Neural crest cell (in vitro differentiated cells): ENCODE measurements around the gene CAMP. TPM values are rescaled to one million over a fixed set of nuclear protein-coding genes. Genes with fewer than 3 reads are reported as not detected.
"Not testable (repeated sequence)": the region's sequence is repeated elsewhere in the genome, so short reads cannot be mapped to it uniquely, and the experiment has no call there.

Experiments used
- DNase-seq: peaks from one replicate; pipeline ENCODE4 v3.0.0; 2021; ENCODE audit warnings: low read depth, mixed read lengths, low spot score
- H3K27ac Mint-ChIP-seq: one replicate; pipeline ENCODE4 v1.8.0; 2021; ENCODE audit warnings: mild to moderate bottlenecking, mixed read lengths; ENCODE audit not compliant: unreplicated experiment
- H3K27me3 Mint-ChIP-seq: 2 replicates; pipeline ENCODE4 v1.8.0; 2021; ENCODE audit warnings: low read depth, mild to moderate bottlenecking, mixed read lengths
- H3K36me3 Mint-ChIP-seq: 2 replicates; pipeline ENCODE4 v1.8.0; 2021; ENCODE audit warnings: low read depth, mild to moderate bottlenecking, mixed read lengths
- H3K4me1 Mint-ChIP-seq: 2 replicates; pipeline ENCODE4 v1.8.0; 2021; ENCODE audit warnings: mixed read lengths
- H3K4me3 Mint-ChIP-seq: one replicate; pipeline ENCODE4 v1.8.0; 2021; ENCODE audit warnings: mild to moderate bottlenecking, mixed read lengths
- H3K9me3 Mint-ChIP-seq: 2 replicates; pipeline ENCODE4 v1.8.0; 2021; ENCODE audit warnings: mixed read lengths
- total RNA-seq: library from RNA; stranded (reverse); gene quantifications from 2 replicates; pipeline ENCODE4 v1.2.1, GENCODE V29; 2021
- TF ChIP-seq, protein P1 (sequence below): fragments of 200-600 bp; sonication (generic); conservative IDR thresholded peaks from 2 replicates; pipeline ENCODE4 v1.5.0; 2021; ENCODE audit warnings: antibody characterized with exemption, mild to moderate bottlenecking

CAMP gene
- total RNA-seq, 1 donor from 2014 or later: not detected

- no peaks in the 10 kb centered on the region for H3K9me3 Mint-ChIP-seq
- peaks cover 46% of the 10 kb centered on the region for H3K36me3 Mint-ChIP-seq
- no peak overlapping the region for H3K4me3 Mint-ChIP-seq
- TF ChIP-seq, protein P1, sequence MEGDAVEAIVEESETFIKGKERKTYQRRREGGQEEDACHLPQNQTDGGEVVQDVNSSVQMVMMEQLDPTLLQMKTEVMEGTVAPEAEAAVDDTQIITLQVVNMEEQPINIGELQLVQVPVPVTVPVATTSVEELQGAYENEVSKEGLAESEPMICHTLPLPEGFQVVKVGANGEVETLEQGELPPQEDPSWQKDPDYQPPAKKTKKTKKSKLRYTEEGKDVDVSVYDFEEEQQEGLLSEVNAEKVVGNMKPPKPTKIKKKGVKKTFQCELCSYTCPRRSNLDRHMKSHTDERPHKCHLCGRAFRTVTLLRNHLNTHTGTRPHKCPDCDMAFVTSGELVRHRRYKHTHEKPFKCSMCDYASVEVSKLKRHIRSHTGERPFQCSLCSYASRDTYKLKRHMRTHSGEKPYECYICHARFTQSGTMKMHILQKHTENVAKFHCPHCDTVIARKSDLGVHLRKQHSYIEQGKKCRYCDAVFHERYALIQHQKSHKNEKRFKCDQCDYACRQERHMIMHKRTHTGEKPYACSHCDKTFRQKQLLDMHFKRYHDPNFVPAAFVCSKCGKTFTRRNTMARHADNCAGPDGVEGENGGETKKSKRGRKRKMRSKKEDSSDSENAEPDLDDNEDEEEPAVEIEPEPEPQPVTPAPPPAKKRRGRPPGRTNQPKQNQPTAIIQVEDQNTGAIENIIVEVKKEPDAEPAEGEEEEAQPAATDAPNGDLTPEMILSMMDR: no peak
- H3K27me3 Mint-ChIP-seq: no peaks in the 10 kb centered on the region
- no peak overlapping the region for H3K27ac Mint-ChIP-seq
- no peak for DNase-seq
- H3K4me1 Mint-ChIP-seq: peaks cover 11% of the 10 kb centered on the region
Observed at GRCh38 chr3:48267782-48268181, 44.5 kb downstream of the CAMP start.

DNA sequence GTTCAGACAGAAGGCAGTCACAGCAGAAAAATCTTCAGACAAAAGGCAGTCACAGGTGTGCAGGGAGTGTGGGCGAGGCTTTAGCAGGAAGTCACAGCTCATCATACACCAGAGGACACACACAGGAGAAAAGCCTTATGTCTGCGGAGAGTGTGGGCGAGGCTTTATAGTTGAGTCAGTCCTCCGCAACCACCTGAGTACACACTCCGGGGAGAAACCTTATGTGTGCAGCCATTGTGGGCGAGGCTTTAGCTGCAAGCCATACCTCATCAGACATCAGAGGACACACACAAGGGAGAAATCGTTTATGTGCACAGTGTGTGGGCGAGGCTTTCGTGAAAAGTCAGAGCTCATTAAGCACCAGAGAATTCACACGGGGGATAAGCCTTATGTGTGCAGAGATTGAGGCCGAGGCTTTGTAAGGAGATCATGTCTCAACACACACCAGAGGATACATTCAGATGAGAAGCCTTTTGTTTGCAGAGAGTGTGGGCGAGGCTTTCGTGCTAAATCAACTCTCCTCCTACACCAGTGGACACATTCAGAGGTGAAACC lies 45.2 kb downstream of the CAMP start:
- H3K36me3 Mint-ChIP-seq: peaks cover 49% of the 10 kb centered on the region

DNA sequence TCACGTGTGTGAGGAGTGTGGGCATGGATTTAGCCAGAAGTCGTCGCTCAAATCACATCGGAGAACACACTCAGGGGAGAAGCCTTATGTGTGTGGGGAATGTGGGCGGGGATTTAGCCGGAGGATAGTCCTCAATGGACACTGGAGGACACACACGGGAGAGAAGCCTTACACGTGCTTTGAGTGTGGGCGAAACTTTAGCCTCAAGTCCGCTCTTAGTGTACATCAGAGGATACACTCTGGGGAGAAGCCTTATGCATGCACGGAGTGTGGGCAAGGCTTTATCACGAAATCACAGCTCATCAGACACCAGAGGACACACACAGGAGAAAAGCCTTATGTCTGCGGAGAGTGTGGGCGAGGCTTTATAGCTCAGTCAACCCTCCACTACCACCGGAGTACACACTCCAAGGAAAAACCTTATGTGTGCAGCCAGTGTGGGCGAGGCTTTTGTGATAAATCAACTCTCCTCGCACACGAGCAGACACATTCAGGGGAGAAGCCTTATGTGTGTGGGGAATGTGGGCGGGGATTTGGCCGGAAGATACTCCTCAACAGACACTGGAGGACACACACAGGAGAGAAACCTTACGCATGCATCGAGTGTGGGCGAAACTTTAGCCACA lies 45.8 kb downstream of the CAMP start:
- Mint-ChIP-seq H3K27me3 (no peaks in the 10 kb centered on the region), H3K9me3 (no peaks in the 10 kb centered on the region), H3K36me3 (peaks cover 47% of the 10 kb centered on the region), H3K27ac (peak overlapping the region; percentile 87), H3K4me1 (peaks cover 17% of the 10 kb centered on the region), H3K4me3 (no peak overlapping the region)
- TF ChIP-seq, protein P1: no peak
- DNase-seq: no peak

More for the DNA sequence above, 45.2 kb downstream of the CAMP start:
- H3K9me3 Mint-ChIP-seq: no peaks in the 10 kb centered on the region
- H3K4me3 Mint-ChIP-seq: no peak overlapping the region
- no peak for DNase-seq
- H3K27me3 Mint-ChIP-seq: no peaks in the 10 kb centered on the region
- H3K4me1 Mint-ChIP-seq: peaks cover 13% of the 10 kb centered on the region
- TF ChIP-seq, protein P1: no peak
- peak overlapping the region; percentile 87 for H3K27ac Mint-ChIP-seq

GRCh38 chr3:48269592-48269991 lies 46.3 kb downstream of the CAMP start:
- DNase-seq: no peak
- Mint-ChIP-seq H3K4me1 (peaks cover 17% of the 10 kb centered on the region), H3K9me3 (no peaks in the 10 kb centered on the region)

DNA sequence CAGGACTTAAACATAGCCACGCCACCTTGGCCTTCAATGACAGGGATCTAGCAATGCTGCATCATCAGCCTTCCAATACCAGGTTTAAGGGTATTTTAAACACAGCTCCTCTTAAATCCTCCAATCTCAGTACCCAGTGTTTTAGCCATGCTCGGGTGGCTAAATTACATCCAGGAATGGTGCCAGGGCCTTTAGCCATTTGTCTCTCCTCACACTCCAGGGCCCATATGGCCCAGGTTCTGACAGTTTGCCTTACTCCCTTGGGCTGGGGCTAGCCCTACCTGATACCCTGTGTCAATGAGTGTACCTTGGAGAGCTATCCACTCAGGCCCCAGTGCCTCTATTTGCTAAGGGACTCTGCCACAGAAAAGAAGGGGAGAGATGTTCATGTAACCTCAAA lies 47.0 kb downstream of the CAMP start:
- H3K27me3 Mint-ChIP-seq: no peaks in the 10 kb centered on the region
- H3K4me1 Mint-ChIP-seq: peaks cover 17% of the 10 kb centered on the region
- TF ChIP-seq, protein P1: no peak
- peaks cover 45% of the 10 kb centered on the region for H3K36me3 Mint-ChIP-seq
- DNase-seq: no peak
- no peak overlapping the region for H3K27ac Mint-ChIP-seq
- no peaks in the 10 kb centered on the region for H3K9me3 Mint-ChIP-seq
- no peak overlapping the region for H3K4me3 Mint-ChIP-seq

More at GRCh38 chr3:48269592-48269991, 46.3 kb downstream of the CAMP start:
- H3K36me3 Mint-ChIP-seq: peaks cover 45% of the 10 kb centered on the region
- H3K27me3 Mint-ChIP-seq: no peaks in the 10 kb centered on the region
- TF ChIP-seq, protein P1: no peak
- no peak overlapping the region for H3K27ac Mint-ChIP-seq
- H3K4me3 Mint-ChIP-seq: no peak overlapping the region

DNA sequence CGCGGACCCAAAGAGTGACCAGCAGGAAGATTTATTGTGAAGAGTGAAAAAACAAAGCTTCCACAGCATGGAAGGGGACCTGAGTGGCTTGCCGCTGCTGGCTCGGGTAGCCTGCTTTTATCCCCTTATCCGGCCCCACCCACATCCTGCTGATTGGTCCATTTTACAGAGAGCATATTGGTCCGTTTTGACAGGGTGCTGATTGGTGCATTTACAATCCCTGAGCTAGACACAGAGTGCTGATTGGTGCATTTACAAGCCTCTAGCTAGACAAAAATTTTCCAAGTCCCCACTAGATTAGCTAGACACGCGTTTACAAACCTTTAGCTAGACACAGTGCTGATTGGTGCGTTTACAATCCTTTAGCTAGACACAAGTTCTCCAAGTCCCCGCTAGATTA lies 47.9 kb downstream of the CAMP start:
- not testable (repeated sequence) for H3K27ac Mint-ChIP-seq, H3K4me3 Mint-ChIP-seq, H3K27me3 Mint-ChIP-seq, DNase-seq, H3K9me3 Mint-ChIP-seq
- Mint-ChIP-seq H3K4me1 (peaks cover 17% of the 10 kb centered on the region), H3K36me3 (peaks cover 45% of the 10 kb centered on the region)
